Measurements from ENCODE around the gene SAG. TPM values are rescaled to one million over a fixed set of nuclear protein-coding genes. Genes with fewer than 3 reads are reported as not detected.
A peak's percentile ranks its signal among the peaks of the same experiment; 100 is the strongest.

The SAG gene
- total RNA-seq, 1 donor from 2014 or later = not detected

Small RNAs within 50 kb of the gene (small RNA-seq; reads per million reads assigned to genes)
- gene RF00019 (not detected), gene SCARNA5 (24.6 reads per million, percentile 94 among the genes with 10 or more reads in this experiment), gene SCARNA6 (7.1 reads per million, percentile 91 among the genes with 10 or more reads in this experiment)

Other genes starting within 250 kb of the SAG start
- 8.4 TPM for gene INPP5D, start 247.5 kb upstream of the SAG start, total RNA-seq
- 18.3 TPM for gene ATG16L1, start 56.1 kb upstream of the SAG start, total RNA-seq
- 17.2 TPM for gene DGKD, start 46.7 kb downstream of the SAG start, total RNA-seq